GM18517 (cell line): ENCODE measurements around the gene SH2B3.
"Not testable (repeated sequence)": the region's sequence is repeated elsewhere in the genome, so short reads cannot be mapped to it uniquely, and the experiment has no call there.

Source experiments
- ATAC-seq: cut with Tn5 transposase; IDR thresholded peaks from one replicate; pipeline ENCODE4 v1.9.1; 2021; ENCODE audit warnings: mild to moderate bottlenecking, moderate library complexity; ENCODE audit not compliant: unreplicated experiment

SH2B3 gene

GRCh38 chr12:111405859-111406473 is at the start of gene SH2B3:
TSS of gene SH2B3 (plus strand) at chr12:111405923. CDS start at chr12:111418146, 12,223 bp downstream.
- ATAC-seq: peak; percentile 7

DNA sequence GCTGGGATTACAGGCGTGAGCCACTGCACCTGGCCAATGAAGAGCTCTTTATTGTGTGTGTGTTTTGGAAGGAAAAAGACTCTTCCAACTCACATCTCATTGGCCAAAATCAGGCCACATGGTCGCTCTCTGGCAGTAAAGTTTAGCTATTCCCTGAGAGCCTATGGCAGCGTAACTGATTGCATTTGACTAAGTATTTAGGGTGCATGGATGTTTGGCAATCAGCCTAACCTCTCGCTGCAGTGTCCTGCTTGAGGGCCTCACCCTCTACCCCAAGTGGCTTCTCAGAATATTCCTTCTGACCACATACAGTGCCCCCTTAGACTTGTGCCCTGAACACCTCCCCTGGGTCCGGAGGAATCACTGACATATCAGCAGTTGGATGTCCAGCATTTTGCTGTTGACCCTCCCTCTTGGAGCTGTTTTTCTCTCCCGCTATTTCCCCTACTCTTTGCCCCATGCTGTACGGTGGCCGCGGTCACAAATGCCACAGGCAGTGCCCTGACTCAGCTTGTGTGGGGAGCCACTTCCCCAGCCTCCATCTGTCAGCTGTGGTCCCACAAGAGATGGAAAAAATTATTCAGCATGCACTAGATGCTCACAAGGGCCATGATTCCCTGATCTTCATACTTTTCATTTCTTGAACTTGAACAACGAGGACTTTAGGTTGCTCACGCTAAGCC is 46.4 kb upstream of the SH2B3 start:
- ATAC-seq: no peak

DNA sequence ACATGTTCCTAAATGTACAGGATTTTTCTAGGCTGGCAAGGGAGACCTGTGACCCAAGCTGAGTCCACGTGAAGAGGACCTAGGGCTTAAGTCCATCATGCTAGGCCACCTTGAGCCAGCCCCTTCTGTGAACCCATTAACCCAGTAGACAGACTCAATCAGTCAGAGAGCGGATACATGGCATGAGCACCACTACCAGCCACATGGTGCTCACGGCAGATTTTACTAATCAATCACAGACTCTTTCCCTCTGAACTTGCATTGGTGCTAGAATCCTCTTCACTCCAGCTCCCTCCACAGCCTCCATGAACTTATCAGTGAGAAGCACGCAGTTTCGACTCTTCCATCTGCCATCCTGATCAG is 45.8 kb upstream of the SH2B3 start:
- no peak for ATAC-seq

DNA sequence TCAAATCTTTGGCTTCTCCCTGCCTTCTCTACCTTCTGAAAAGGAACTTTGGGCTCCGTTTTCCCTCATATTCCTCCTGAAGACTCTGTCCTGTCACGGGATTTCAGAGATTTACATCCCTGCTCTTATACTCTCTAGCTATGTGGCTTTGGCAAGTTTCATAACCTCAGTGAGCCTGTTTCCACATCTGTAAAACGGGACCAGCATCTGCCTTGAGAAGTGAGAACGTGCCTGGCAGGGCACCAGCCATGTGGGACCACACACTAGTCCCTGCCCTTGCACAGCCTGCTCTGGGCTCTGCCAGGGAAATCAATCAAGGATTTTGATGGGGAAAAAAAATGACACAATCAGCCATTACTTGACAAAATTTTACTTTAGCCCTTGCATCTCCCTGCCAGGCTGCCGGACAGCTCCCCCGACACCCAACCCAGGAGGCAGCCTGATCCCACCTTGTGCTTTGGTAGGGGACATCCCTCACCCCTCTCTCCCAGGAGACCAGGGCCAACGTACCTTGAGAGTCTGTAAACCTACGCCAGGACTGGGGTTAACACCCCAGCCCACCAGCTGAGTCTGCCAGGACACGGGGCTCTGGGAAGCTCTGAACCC is 45.3 kb upstream of the SH2B3 start:
- no peak for ATAC-seq

GRCh38 chr12:111361073-111361716 is 44.5 kb upstream of the SH2B3 start:
- ATAC-seq: no peak

DNA sequence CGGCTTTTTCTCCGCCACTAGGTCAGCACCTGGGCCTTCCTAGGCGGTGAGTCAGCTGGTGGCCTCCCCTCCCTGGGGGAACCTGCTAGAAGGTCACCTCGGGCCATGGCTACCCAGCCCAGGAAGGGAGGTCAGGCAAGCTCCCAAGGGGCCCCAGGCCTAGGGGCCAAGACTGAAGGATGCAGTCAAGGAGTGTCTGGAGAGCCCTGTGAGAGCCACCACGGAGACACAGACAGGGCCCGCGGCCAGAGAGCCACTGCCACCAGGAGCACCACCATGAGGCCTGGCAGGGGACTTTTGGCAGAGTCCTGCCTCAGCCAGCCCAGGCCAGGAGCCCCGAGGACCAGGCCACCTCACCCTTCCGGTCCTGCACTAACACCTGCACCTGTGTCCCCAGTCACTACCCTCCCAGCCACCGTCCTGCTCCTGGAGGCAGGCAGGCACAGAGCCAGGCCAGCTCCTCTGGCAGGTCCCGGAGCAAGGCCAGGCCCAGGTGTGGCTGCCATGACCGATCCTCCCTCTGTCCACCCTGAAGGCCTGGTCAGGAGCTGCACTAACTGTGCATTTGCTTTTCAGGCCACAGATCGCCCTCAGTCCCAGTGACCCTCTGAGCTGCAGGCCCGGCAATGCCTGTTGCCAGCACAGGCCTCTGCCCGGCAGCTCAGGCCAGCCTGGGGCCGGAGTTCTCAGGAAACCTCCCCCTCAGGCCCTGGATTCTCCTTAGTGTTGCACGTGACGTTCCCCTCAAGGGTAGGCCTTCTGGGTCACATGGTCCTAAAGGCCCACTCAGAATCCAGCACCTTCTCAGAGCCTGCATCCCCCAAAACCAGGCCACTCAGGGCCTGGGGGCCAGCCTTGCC is 43.8 kb upstream of the SH2B3 start:
- ATAC-seq: no peak

DNA sequence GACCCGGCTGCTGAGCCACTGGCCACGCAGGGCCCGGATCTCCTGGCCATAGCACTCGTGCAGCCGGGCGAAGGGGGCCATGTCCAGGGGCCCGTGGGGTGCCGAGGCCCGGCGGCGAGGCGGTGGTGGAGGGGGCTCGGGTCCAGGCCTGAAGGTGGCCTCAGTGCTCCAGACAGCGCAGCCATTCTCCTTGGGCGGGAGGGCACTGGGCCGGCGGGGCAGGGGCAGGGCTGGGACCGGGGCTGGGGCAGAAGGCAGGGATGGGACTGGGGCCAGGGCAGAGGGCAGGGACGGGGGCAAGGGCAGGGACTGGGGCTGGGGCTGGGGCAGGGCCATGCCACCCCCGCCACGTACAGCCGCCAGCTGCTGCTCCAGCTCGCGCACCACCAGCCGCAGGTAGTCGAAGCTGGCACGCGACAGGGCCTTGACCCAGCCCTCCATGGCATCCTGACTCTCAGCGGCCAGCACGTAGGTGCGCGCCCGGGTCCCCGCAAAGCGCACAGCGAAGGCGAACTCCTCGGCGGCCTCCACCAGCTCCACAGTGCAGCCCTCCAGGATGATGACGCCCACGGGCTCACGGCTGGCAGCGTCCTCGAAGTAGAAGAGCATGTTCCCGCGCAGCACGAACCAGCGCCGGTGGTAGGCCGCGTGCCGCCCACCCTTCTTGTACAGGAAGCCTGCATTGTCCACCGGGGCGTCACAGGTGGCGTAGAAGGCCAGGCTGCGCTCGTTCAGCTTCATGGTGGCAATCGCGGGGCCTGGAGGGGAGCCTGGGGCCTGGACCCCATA is 42.8 kb upstream of the SH2B3 start:
- ATAC-seq: no peak

DNA sequence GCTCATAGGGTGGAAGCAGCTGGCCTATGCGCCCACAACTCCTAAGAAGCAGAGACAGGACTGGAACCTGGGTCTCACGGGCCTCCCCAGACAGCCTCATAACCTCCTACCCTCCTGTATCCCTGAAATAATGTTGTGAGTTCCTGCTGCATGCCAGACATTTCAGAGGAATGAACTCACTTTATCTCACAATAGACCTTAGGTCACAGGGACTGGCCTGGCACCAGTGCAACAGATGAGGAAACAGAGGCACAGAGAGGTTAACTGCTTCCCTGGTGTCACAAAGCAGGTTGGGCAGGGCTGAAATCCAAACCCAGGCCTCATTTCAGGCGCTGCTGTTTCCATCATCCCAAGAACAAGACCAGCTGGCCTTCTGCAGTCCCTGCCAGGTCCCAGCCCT is 42.1 kb upstream of the SH2B3 start:
- no peak for ATAC-seq

DNA sequence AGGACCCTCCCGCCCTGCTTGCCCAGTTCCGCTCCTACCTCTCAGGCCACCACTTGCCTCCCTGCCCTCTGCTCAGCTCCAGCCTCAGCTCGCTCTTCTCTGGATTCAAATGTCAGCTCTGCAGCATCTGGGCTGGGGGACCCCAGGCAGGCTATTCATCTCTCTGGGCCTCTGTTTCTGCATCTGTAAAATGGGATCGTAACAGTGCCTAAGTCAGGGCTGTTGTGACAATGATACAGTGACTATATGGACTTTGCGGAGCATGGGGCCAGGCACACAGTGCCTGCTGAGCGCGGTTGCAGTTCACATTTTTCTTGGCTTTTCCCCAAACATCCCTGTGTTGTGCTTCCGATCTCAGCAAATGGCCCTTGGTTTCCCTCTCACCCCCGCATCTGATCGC is 39.6 kb upstream of the SH2B3 start:
- no peak for ATAC-seq

DNA sequence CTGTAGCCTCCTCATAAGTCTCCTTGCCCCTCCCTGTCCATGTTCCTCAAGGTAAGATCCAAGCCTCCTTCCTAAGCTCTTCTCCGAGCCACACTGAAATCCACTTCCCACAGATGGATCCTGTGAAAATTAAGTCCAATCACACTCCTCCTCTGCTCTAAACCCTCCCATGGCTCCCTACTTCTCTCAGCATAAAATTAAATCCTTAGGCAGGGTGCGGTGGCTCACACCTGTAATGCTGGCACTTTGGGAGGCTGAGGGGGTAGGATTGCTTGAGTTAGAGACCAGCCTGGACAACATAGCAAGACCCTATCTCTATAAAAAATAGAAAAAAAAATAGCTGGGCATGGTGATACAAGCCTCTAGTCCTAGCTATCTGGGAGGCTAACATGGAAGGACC is 39.1 kb upstream of the SH2B3 start:
- ATAC-seq: no peak

- ATAC-seq: no peak
Observed at GRCh38 chr12:111367661-111368221, 38.0 kb upstream of the SH2B3 start.

- no peak for ATAC-seq
Observed at GRCh38 chr12:111368291-111368787, 37.4 kb upstream of the SH2B3 start.

DNA sequence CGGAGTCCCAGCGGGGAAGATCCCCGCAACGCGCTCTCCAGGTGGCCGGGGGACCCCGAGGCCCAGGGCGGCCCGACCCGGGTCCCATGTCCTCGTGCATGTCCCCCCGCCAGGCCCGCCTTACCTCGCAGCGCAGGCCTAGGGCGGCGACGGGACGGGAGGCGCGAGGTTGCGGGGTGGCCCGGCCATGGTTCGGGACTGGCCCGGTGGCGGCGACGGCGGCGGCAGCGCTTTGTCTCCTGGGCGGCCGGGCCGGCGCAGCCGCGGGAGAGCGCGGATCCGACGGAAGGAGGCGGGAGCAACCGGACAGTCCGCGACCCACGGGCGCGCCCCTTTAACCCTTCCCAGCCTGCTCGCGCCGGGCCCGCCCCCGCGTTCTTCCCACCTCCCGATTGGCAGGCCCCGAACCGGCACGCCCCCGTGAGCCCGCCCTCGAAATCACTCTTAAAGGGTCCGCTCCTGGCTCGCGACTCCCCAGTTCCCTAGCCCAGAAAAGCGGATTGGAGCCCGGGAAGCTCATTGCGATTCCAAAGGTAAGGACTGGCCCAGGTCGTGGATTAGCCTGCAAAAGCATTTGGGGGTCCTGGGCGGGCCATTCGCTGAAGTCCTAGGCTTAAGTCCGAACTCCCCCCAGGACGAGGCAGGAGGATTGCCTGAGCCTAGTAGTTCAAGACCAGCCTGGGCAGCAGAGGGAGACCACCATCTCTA is 36.8 kb upstream of the SH2B3 start, which contains the start of gene PHETA1:
TSS of gene PHETA1 (minus strand) at position 308 of the 708 bp plus-strand sequence. CDS start 5,668 bp downstream, outside the sequence.
- no peak for ATAC-seq

GRCh38 chr12:111369496-111370220 is 36.1 kb upstream of the SH2B3 start:
- no peak for ATAC-seq

GRCh38 chr12:111373231-111373630 is 32.5 kb upstream of the SH2B3 start:
- ATAC-seq: not testable (repeated sequence)

DNA sequence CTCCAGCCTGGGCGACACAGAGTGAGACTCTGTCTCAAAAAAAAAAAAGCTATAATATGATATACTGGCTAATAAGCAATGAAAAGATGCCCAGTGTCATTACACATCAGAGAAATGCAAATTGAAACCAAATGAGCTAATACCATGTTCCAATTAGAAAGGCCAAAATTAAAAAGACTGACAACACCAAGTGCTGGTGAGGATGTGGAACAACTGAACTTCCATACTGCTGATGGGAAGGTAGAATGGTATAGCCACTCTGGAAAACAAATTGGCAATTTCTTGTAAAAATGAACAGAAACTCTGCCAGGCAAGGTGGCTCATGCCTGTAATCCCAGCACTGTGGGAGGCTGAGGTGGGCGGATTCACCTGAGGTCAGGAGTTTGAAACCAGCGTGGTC is 28.3 kb upstream of the SH2B3 start:
- ATAC-seq: no peak

GRCh38 chr12:111379942-111380554 is 25.7 kb upstream of the SH2B3 start:
- no peak for ATAC-seq

- no peak for ATAC-seq
Observed at GRCh38 chr12:111384596-111384995, 21.1 kb upstream of the SH2B3 start.
